H54 (cell line): ENCODE data around the gene SAMD10.

ENCODE experiments used
- DNase-seq: peaks from one replicate; pipeline ENCODE4 v3.0.0; 2011; ENCODE audit warnings: low spot score, mixed read lengths; ENCODE audit not compliant: insufficient read length
- FAIRE-seq: peaks from 3 replicates; lab custom pipeline; 2011; peaks lifted over from hg19 to GRCh38; lab: Jason Lieb, UNC
- POLR2A ChIP-seq: IDR thresholded peaks from 2 replicates; pipeline ENCODE4 v1.6.1; 2011; ENCODE audit warnings: low read depth, mild to moderate bottlenecking, low read length

SAMD10 gene

GRCh38 chr20:63950701-63951397 is 28.6 kb downstream of the SAMD10 start:
- no peak for FAIRE-seq
- no peak for TF ChIP-seq POLR2A
- no peak for DNase-seq

DNA sequence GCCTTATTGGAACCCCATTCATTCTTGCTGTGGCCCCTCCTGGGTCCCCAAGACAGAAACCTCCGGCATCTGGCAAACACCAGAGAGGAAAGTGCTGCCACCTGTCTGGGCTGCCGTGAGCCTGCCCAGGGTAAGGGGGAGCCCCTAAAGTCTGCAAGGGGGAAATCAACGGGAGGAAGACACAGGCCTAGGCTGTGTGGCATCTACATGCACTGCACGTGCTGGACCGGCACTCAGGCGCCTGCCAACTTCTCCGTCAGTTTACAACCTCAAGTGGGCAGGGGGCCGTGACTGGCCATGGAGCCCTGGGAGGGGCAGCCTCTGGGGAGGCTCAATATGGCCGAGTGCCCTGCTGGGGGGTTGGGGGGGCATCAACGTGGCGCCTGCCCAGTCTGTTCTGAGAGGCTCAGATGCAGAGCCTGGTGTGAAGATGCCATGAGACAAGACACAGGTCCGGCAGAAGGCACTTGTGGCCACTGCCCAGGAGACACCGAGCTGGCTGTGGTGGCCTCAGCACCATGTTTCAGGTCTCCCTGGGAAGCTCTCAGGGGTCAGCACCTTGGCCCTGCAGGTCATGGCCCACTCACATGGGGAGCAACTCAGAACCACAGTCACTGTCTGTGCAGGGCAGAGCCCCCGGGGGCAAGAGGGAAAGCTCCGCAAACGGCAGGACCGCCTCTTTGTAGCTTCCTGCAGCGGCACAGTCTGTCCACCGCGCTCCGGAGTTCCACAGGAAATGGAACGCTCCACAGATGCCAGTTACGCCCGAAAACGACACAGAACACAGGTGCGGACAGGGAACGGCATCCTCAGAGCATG is 31.6 kb downstream of the SAMD10 start:
- FAIRE-seq (no peak), DNase-seq (no peak)
- TF ChIP-seq POLR2A = no peak

- FAIRE-seq (no peak), DNase-seq (no peak)
- no peak for TF ChIP-seq POLR2A
Measured at GRCh38 chr20:63946986-63947637, 32.3 kb downstream of the SAMD10 start.

DNA sequence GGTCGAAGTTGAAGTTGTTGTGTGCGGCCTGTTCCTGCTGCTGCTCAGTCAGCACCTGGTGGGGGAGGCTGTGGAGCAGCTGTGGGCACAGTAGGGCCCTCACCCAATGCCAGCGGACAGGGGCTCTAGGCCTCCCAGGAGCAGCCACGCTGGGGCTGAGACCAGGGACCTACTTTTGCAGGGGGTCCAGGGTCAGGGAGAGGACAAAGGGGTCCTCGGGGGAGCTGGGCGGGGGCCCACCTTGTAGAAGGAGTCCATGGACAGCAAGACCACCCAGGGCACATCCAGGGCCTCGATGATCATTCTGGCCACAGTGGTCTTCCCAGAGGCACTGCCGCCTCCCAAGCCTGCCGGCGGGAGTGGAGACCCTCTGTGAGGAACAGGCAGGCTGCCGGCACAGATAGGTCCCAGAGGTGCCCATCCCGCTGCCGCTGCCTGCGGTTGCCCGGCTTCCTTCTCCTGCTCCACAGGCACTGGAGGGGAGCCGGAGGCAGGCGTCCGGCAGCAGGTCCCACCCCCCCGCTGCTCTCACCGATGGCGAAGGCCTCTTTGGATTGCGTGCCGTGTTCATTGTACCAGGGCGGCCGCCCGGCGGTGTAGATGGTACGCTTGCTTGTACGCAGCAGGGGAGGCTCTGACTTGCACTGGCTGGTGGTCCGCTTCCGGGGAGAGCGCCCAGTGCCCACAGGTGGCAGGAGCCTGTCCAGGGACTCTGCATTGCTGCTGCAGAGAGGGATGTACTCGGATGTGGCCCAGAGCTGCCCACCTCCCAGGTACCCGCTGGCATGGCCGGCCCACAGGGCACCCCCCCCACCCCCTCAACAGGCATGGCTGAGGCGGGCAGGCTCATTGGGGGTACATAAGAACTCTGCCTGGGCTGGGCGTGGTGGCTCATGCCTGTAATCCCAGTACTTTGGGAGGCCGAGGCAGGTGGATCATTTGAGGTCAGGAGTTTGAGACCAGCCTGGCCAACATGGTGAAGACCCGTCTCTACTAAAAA is 33.2 kb downstream of the SAMD10 start:
- no peak for DNase-seq
- TF ChIP-seq POLR2A = no peak
- no peak for FAIRE-seq

DNA sequence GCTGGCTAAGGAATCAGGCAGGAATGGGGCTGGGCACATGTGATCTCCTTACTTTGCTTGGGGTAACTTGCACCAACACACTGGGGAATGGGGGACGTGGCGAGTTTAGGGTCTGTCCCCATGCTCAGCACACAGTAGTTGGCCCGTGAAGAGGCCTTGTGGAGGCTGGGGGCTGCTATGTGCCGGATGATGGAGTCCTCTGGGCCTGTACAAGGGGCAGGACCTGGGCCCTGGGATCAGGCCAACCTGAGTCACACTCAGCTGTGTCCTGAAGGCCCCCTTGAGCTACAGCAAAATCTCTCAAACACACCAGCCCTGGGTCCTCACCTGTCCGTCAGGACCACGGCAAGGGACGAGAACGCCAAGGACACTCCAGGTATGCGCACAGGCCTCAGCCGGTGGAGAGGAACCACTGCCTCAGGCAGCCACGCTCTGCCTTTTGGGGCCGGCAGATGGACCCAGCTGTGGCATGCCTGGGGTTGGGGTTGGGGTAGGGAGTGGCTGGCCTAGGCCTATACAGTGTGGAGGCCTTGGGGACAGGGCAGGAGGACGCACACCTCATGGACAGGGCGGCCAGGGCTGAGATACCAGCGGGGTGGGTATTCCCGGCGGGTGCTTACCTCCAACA is 34.3 kb downstream of the SAMD10 start:
- DNase-seq (no peak), FAIRE-seq (no peak)
- no peak for TF ChIP-seq POLR2A

DNA sequence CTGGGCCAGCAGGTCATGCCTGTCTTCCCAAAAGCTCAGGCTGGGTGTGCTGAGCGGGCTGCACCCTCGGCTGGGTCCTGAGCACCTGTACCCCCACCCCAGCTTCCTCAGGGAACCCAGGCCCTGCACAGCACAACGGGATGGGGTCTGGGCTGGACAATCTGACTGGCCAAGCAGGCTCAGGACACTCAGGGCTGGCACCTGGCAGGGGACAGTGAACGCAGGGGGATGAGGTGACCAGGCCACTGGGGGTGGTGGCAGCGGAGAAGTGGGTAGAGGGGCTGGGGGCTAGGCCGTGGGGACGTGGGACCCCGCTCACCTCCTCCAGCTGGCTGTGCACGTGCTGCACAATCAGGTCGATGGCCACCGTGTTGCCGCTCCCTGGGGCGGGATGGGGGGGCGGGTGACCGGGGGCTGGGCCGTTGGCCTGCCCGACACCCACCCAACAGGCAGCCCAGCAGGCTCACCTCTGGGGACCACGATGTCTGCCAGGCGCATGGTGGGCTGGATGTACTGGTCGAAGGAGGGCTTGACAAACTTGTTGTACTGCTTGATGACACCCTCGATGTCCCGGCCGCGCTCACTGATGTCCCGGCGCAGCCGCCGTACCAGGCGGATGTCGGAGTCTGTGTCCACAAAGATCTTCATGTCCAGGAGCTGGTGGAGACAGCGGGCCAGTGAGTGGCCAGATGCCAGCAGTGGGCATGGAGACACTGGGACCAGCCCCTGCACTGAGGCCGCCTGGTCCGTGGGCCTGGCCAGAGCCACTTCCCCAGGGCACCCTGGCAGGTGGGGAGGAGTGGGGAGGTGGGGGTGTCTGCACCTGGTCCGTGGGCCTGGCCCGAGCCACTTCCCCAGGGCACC is 35.1 kb downstream of the SAMD10 start:
- FAIRE-seq = no peak
- DNase-seq = no peak
- no peak for TF ChIP-seq POLR2A

- DNase-seq (no peak), FAIRE-seq (no peak)
- no peak for TF ChIP-seq POLR2A
Measured at GRCh38 chr20:63943808-63944077, 35.7 kb downstream of the SAMD10 start.

- TF ChIP-seq POLR2A = no peak
Measured at GRCh38 chr20:63942969-63943807, 36.3 kb downstream of the SAMD10 start.

GRCh38 chr20:63942250-63942951 is 37.0 kb downstream of the SAMD10 start:
- FAIRE-seq (no peak), DNase-seq (no peak)
- no peak for TF ChIP-seq POLR2A

More at GRCh38 chr20:63942969-63943807, 36.3 kb downstream of the SAMD10 start:
- no peak for FAIRE-seq
- no peak for DNase-seq

DNA sequence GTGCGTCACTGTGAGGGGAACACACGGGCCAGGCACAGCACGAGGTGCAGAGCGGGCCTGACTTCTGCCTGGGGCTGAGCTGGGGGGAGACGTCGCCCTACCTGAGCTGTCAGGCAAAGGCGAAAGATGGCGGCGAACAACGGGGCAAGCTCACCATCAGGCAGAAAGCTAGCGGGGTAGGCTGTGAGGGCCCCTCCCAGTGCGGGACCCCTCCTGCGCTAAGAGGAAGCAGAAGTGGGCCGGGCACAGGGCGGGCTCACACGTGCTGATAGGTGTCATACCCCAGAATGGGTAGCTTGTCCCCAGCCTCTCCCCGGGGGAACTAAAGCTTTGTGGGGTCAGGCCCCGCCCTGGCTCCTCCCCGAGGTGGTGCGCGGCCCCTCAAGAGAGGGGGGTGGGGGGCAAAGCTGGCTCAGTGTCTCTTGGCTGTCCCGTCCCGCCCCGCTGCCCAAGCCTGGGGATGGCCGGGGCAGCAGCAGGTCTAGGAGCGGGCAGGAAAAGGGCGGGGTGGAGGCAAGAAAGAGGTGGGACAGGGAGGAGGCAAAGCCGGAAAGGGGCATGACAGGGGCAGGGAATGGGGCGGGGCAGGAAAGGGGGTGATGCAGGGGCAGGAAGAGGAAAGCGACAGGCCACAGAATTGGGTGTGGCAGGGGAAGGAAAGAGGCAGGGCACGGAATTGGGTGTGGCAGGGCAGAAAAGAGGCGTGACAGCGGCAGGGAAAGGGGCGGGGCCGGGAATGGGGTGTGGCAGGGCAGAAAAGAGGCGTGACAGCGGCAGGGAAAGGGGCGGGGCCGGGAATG is 38.0 kb downstream of the SAMD10 start:
- TF ChIP-seq POLR2A = no peak
- DNase-seq = peak; percentile 59
- no peak for FAIRE-seq
